Thyroid gland (tissue), 4 donors: ENCODE results near the gene RANBP2.
"Not testable (repeated sequence)": the region's sequence is repeated elsewhere in the genome, so short reads cannot be mapped to it uniquely, and the experiment has no call there.

Experiments used
- CTCF ChIP-seq, 6 experiments: fragments of 200-600 bp in 3 of 6; fragments of 450-650 bp in 3 of 6; sonication (generic) in 3 of 6; IDR thresholded peaks; one replicate each; pipeline ENCODE4 v1.5.1; 2016 to 2019; ENCODE audit warnings: antibody characterized with exemption in 6 of 6, mild to moderate bottlenecking in 2 of 6, inconsistent platforms in 1 of 6, moderate library complexity in 1 of 6
- POLR2A ChIP-seq, 2 donors: fragments of 450-650 bp; IDR thresholded peaks; one replicate each; pipeline ENCODE4 v1.6.1; 2017; ENCODE audit warnings: antibody characterized with exemption in 2 of 2, mild to moderate bottlenecking in 2 of 2, moderate library complexity in 1 of 2

DNA sequence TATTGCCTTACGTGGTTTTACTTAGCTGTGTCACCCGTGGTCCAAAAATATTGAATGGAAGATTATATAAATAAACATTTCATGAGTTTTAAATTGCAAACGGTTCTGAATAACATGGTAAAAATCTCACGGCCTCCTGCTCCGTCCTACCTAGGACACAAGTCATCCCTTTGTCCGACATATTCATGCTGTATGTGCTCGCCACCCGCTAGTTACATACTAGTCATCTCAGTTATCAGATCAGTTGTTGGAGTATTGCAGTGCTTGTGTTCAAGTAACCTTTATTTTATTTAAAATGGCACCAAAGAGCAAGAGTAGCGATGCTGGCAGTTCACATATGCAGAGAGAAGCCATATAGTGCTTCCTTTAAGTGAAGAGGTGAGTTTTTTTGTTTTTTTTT is 6.8 kb downstream of the RANBP2 start:
- not testable (repeated sequence) for TF ChIP-seq CTCF, POLR2A (IDR thresholded peaks at IDR 0.05)
